K562 (cell line): ENCODE data around the gene NKIRAS2. TPM values are rescaled to one million over a fixed set of nuclear protein-coding genes. Genes with fewer than 3 reads are reported as not detected.
A peak's percentile ranks its signal among the peaks of the same experiment; 100 is the strongest.

ENCODE experiments used
- ATAC-seq: fragments of 200-7000 bp; cut with Tn5 transposase; 3 replicates; pipeline ENCODE4 v1.9.1; 2020; ENCODE audit warnings: moderate library complexity
- BruUV-seq: library from RNA; stranded (reverse); fragments of 400-500 nt; replicated peaks from 2 replicates; lab custom pipeline; 2021; lab: Mats Ljungman, UMichigan
- CTCF ChIA-PET: fragments of 300-600 bp; formaldehyde crosslinking; extraction: SDS; loops from one replicate; lab custom pipeline; 2021; ENCODE audit warnings: low intra/inter-chr PET ratio; lab: Yijun Ruan, JAX
- POLR2A ChIA-PET: fragments of 300-600, 350-650 bp; sonication (Branson Sonifier 250); formaldehyde crosslinking; extraction: SDS; loops from one replicate; lab custom pipeline; 2021; ENCODE audit warnings: antibody characterized with exemption, inconsistent platforms; lab: Yijun Ruan, JAX
- DNase-seq, 4 experiments: peaks; one replicate each; pipeline versions ENCODE4 v3.0.0 to v3.0.0-alpha.2; 2011 to 2018; ENCODE audit warnings: low spot score in 3 of 4, mixed read lengths in 3 of 4; ENCODE audit errors: extremely low read depth in 1 of 4
- FAIRE-seq: peaks from 2 replicates; lab custom pipeline; 2011; peaks lifted over from hg19 to GRCh38; lab: Jason Lieb, UNC
- H2AFZ ChIP-seq: 2 replicates; pipeline ENCODE4 v1.6.0; 2011; ENCODE audit warnings: low read depth, low read length, control low read depth, inconsistent platforms
- H3K27ac ChIP-seq: fragments of 200-600 bp; 3 replicates; pipeline ENCODE4 v1.8.0; 2011; ENCODE audit warnings: low read depth, mild to moderate bottlenecking, control low read depth, inconsistent platforms, low read length, moderate library complexity, mixed read lengths; ENCODE audit errors: extremely low read depth
- H3K27me3 ChIP-seq, 2 experiments: fragments of 300-600 bp in 1 of 2; 2 replicates in 1 of 2; 3 replicates in 1 of 2; pipeline versions ENCODE4 v1.6.0 to v1.8.0; 2011; ENCODE audit warnings: inconsistent platforms in 2 of 2, low read length in 2 of 2, mild to moderate bottlenecking in 1 of 2, mixed read lengths in 1 of 2, moderate library complexity in 1 of 2; ENCODE audit not compliant: control insufficient read depth in 2 of 2, insufficient read depth in 2 of 2
- H3K36me3 ChIP-seq: fragments of 300-600 bp; 3 replicates; pipeline ENCODE4 v1.8.0; 2011; ENCODE audit warnings: mild to moderate bottlenecking, low read length, inconsistent platforms; ENCODE audit not compliant: control insufficient read depth, insufficient read depth
- H3K4me1 ChIP-seq, 2 experiments: fragments of 200-600 bp in 1 of 2; replicated peaks in 1 of 2; 2 replicates in 1 of 2; 3 replicates in 1 of 2; pipeline versions ENCODE4 v1.5.1 to v1.8.0; 2011; ENCODE audit warnings: inconsistent platforms in 2 of 2, low read length in 2 of 2, mild to moderate bottlenecking in 1 of 2, mixed read lengths in 1 of 2, moderate library complexity in 1 of 2; ENCODE audit not compliant: control insufficient read depth in 2 of 2, insufficient read depth in 2 of 2
- H3K4me2 ChIP-seq: 2 replicates; pipeline ENCODE4 v1.6.1; 2011; ENCODE audit warnings: low read length, control low read depth, inconsistent platforms, mixed read lengths; ENCODE audit not compliant: insufficient read depth
- H3K4me3 ChIP-seq: fragments of 200-600 bp; sonication (generic), shearing (Covaris generic); 2 replicates; pipeline ENCODE4 v1.5.1; 2016; ENCODE audit warnings: control low read depth, inconsistent platforms
- H3K79me2 ChIP-seq: fragments of 200-600 bp; 3 replicates; pipeline ENCODE4 v1.8.0; 2011; ENCODE audit warnings: low read length, inconsistent platforms; ENCODE audit not compliant: control insufficient read depth, insufficient read depth
- H3K9ac ChIP-seq, 2 experiments: 2 replicates each; pipeline versions ENCODE4 v1.6.0 to v1.6.1; 2011; ENCODE audit warnings: low read depth in 2 of 2, low read length in 2 of 2, control low read depth in 1 of 2, inconsistent platforms in 1 of 2, mild to moderate bottlenecking in 1 of 2, mixed read lengths in 1 of 2; ENCODE audit not compliant: insufficient read depth in 1 of 2
- H3K9me1 ChIP-seq: one replicate; pipeline ENCODE4 v1.6.0; 2011; ENCODE audit warnings: inconsistent platforms, mild to moderate bottlenecking, low read length, moderate library complexity; ENCODE audit not compliant: control insufficient read depth, insufficient read depth
- H3K9me3 ChIP-seq: replicated peaks from 2 replicates; pipeline ENCODE4 v1.5.1; 2011; ENCODE audit warnings: low read depth, low read length, inconsistent platforms; ENCODE audit not compliant: control insufficient read depth, insufficient read depth
- H4K20me1 ChIP-seq: replicated peaks from 2 replicates; pipeline ENCODE4 v1.6.1; 2011; ENCODE audit warnings: low read length, inconsistent platforms, mixed read lengths; ENCODE audit not compliant: control insufficient read depth, insufficient read depth
- BRF2 ChIP-seq: IDR thresholded peaks from 3 replicates; pipeline ENCODE4 v1.6.1; 2011; ENCODE audit warnings: borderline replicate concordance, mild to moderate bottlenecking; ENCODE audit not compliant: insufficient read length, insufficient read depth
- RHOXF2B ChIP-seq: fragments of 250-450 bp; sonication (Bioruptor Pico); conservative IDR thresholded peaks from 2 replicates; pipeline ENCODE4 v1.5.1; 2021
- SOX6 ChIP-seq: fragments of 450-650 bp; IDR thresholded peaks from 2 replicates; pipeline ENCODE4 v1.6.1; 2014; ENCODE audit warnings: mild to moderate bottlenecking
- WGBS: fragments of 100-300 bp; shearing (Covaris generic); methylation state at CpG from one replicate; pipeline ENCODE4 v1.1.6; 2016; ENCODE audit warnings: low coverage, mixed read lengths; ENCODE audit not compliant: insufficient coverage; ENCODE audit errors: missing lambda C conversion rate; 5-methylcytosine and 5-hydroxymethylcytosine counted together
- in situ Hi-C: fragments of 300-500 bp; cut with MboI; formaldehyde crosslinking; loops from 4 replicates; pipeline ENCODE4 v1.15.0; 2018; ENCODE audit warnings: inconsistent platforms, mixed read lengths
- intact Hi-C: fragments of 100-400 bp; cut with micrococcal nuclease; formaldehyde crosslinking; loops from 2 replicates; pipeline ENCODE4 v1.14.2; 2022
- polyA plus RNA-seq, 8 experiments: library from polyadenylated mRNA; depleted of rRNA in 4 of 8; stranded (reverse) in 5 of 8; unstranded in 3 of 8; fragments of >200 nt; fragmentation: Nextera tagmentation in 2 of 8; fragmentation: Illumina TruSeq in 1 of 8; extraction: Ambion mirVana in 2 of 8; extraction: Trizol in 1 of 8; gene quantifications; 2 replicates each; pipeline versions ENCODE4 v1.2.1 to v1.2.3, GENCODE V29; 2011 to 2014; ENCODE audit warnings: inconsistent platforms in 1 of 8, missing spikeins in 1 of 8
- total RNA-seq, 7 experiments: library from RNA; depleted of rRNA in 6 of 7; stranded (reverse); fragments of >200 nt in 6 of 7; fragmentation: Illumina TruSeq in 2 of 7; extraction: Trizol in 2 of 7; gene quantifications; 2 replicates each; pipeline versions ENCODE4 v1.2.1 to v1.2.3, GENCODE V29; 2011 to 2021; ENCODE audit warnings: low replicate concordance in 1 of 7

The NKIRAS2 gene
- total and polyA plus RNA-seq, 9 of the 15 experiments (the other 6 are each of a cell fraction or from before 2014, with no cell fraction given): 10.1 to 65.5 (median 29.8) TPM

- Histone ChIP-seq H3K36me3 (peaks cover 34% of the 10 kb centered on the region), H3K9me3 (no peaks in the 10 kb centered on the region), H3K4me2 (no peak overlapping the region), H3K9ac (peak overlapping the region in 1 of 2 experiments; percentile 54; a peak in 1 of 4 replicates), H3K27me3 (no peaks in the 10 kb centered on the region), H2AFZ (no peak overlapping the region), H3K9me1 (no peaks in the 10 kb centered on the region), H3K4me3 (no peak overlapping the region), H4K20me1 (no peaks in the 10 kb centered on the region), H3K27ac (no peak overlapping the region), H3K4me1 (peaks cover 39 to 48% of the 10 kb centered on the region in 2 experiments), H3K79me2 (peaks cover 5% of the 10 kb centered on the region)
- no peak for FAIRE-seq
- TF ChIP-seq BRF2 (no peak), SOX6 (no peak), RHOXF2B (CRISPR knock-in tag) (no peak)
- POLR2A ChIA-PET: interaction anchor here (0.7 to 4.1 kb wide), 12 partner anchors 9 to 347 kb away, joined by 3 to 29 read pairs (median 4); partner anchors contain the start of gene DNAJC7
- WGBS: 92% methylated on average over 3 of the region's 3 CpGs
- BruUV-seq: no TSS peak
- no peak for ATAC-seq
- CTCF ChIA-PET: interaction anchor here (0.6 to 2.3 kb wide), 3 partner anchors 21 to 90 kb away, joined by 3 to 23 read pairs (median 3); no protein-coding TSS in a partner anchor
- DNase-seq: no peak
- intact Hi-C loops (loop anchor here (2.0 to 5.0 kb wide), 2 partner anchors 59 to 91 kb away; partner anchors contain the start of gene CNP), in situ Hi-C loops (loop anchor here (5.0 kb wide), 1 partner anchor 86 kb away; the partner anchor contains the start of gene DHX58)
These were observed 6.0 kb downstream of the NKIRAS2 start for GRCh38 chr17:42025936-42026335.
